Coronary artery (tissue), 2 donors: ENCODE results near the gene APOBEC3F.
"Not testable (repeated sequence)": the region's sequence is repeated elsewhere in the genome, so short reads cannot be mapped to it uniquely, and the experiment has no call there.

Experiments used
- DNase-seq: peaks from one replicate; pipeline ENCODE4 v3.0.0-alpha.2; 2017; ENCODE audit warnings: low spot score
- H3K27ac ChIP-seq, 2 donors: fragments of 200-600 bp; sonication (generic); one replicate each; pipeline ENCODE4 v1.5.1; 2016 to 2019
- H3K4me3 ChIP-seq: fragments of 200-600 bp; sonication (generic); 2 replicates; pipeline ENCODE4 v1.5.1; 2016; ENCODE audit warnings: mild to moderate bottlenecking, moderate library complexity
- CTCF ChIP-seq: fragments of 200-600 bp; sonication (generic); IDR thresholded peaks from one replicate; pipeline ENCODE4 v1.5.1; 2019; ENCODE audit warnings: antibody characterized with exemption

APOBEC3F gene

GRCh38 chr22:39078329-39078728 lies 37.7 kb downstream of the APOBEC3F start:
- no peak for DNase-seq
- Histone ChIP-seq H3K27ac (no peak overlapping the region), H3K4me3 (no peak overlapping the region)
- no peak for TF ChIP-seq CTCF

- H3K27ac ChIP-seq, DNase-seq, H3K4me3 ChIP-seq: not testable (repeated sequence)
Observed at GRCh38 chr22:39079054-39079637, 38.5 kb downstream of the APOBEC3F start.

GRCh38 chr22:39080052-39080762 lies 39.5 kb downstream of the APOBEC3F start:
- no peak for TF ChIP-seq CTCF
- no peak overlapping the region for H3K27ac ChIP-seq
- no peak overlapping the region for H3K4me3 ChIP-seq
- no peak for DNase-seq

GRCh38 chr22:39081016-39081415 lies 40.4 kb downstream of the APOBEC3F start:
- Histone ChIP-seq H3K4me3 (no peak overlapping the region), H3K27ac (no peak overlapping the region)
- no peak for DNase-seq
- TF ChIP-seq CTCF, result no peak

DNA sequence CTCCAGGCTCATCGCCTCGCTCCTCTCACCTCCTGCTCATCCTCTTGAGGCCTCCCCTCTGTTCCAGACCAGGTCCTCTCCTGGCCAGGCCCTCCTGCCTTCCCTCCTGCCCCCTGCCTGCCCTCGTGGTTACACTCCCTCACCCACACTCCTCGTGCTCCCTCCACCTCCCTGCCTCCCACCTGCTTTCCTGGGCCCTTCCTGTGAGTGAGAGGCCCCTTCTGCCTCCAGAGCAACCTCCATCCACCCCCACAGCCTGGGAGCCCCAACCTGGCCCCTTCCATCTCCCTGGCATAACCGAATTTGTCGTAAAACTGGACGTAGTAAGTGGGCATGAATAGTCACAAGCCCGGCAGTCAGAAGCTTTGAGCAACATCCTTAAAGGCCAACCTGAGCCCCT lies 40.9 kb downstream of the APOBEC3F start:
- TF ChIP-seq CTCF, result no peak
- Histone ChIP-seq H3K4me3 (no peak overlapping the region), H3K27ac (no peak overlapping the region)
- no peak for DNase-seq

DNA sequence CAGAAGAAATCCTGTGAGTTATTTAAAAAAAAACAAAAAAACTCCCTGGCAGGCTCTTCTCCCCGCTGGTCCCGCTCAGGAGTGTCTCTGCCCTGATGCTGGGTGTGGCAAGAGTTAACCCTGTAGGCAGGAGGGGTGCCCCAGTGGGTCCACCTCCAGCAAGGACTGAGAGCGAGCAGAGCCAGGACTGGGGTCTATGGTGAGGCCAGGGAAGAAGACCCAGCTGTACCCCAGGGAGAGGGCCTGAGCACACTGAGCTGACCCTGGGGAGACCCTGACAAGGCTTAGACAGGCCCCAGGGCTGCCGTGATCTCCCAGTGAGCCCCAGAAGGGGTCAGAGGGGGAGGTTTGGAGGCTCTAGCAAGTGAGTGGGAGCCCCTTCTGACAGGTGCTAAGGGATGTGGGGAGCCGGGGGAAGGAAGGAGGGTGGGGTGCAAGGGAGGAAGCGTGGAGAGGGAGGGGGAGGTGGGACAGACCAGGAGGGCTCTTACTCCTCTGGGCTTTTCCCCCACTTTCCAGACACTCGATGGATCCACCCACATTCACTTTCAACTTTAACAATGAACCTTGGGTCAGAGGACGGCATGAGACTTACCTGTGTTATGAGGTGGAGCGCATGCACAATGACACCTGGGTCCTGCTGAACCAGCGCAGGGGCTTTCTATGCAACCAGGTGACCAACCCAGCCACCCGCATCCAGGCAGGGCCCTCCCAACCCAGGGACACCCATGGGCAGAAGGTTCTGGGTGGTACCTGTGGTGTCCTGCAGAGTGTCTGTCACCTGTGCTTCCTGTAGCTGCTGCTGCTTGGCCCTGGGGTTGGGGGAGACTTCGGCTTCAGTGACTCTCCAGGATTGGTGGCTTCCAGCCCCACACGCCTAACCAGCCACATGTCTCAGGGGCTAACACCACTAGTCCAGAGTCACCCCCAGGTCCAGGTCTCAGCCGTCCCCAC lies 42.8 kb downstream of the APOBEC3F start:
- Histone ChIP-seq H3K4me3 (no peak overlapping the region), H3K27ac (no peak overlapping the region)
- DNase-seq, result no peak
- TF ChIP-seq CTCF, result no peak

DNA sequence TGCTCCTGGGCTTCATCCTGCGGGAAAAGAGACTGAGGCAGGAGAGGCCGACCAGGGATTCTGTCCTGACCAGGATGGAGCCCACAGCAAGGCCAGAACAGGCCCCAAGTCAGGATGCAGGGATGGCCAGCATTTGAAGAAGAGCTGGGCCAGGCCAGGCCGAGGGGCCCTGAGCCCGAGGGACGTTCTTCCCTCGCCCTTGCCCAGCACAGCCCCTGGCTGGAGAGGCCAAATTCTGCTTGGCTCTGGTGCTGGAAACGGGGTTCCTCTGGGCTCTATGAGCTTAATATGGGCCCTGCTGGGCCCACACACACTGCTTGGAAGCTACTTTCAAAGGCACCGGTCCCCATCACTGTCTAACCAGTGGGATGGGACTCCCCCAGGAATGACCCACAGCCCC lies 44.0 kb downstream of the APOBEC3F start:
- DNase-seq, result no peak
- Histone ChIP-seq H3K4me3 (no peak overlapping the region), H3K27ac (no peak overlapping the region)
- no peak for TF ChIP-seq CTCF
